B cell (primary cell): Measurements from ENCODE around the gene NAXD. TPM values are rescaled to one million over a fixed set of nuclear protein-coding genes. Genes with fewer than 3 reads are reported as not detected.

ENCODE experiments used
- ATAC-seq: fragments of 200-7000 bp; cut with Tn5 transposase; one replicate; pipeline ENCODE4 v1.10.0; 2021; ENCODE audit warnings: low read depth, mild to moderate bottlenecking, moderate number of reproducible peaks, moderate library complexity
- CTCF ChIA-PET: fragments of 350-600 bp; sonication (Branson Sonifier 250); formaldehyde crosslinking; loops from one replicate; lab custom pipeline; 2021; ENCODE audit warnings: antibody characterized with exemption, inconsistent platforms; lab: Charles Lee
- POLR2A ChIA-PET: fragments of 350-600 bp; sonication (Branson Sonifier 250); formaldehyde crosslinking; loops from one replicate; lab custom pipeline; 2021; ENCODE audit warnings: antibody characterized with exemption; lab: Charles Lee
- DNase-seq: peaks from one replicate; pipeline ENCODE4 v3.0.0; 2013
- H2AFZ ChIP-seq: 2 replicates; pipeline ENCODE4 v1.6.1; 2012; ENCODE audit warnings: mild to moderate bottlenecking, low read depth, low read length; ENCODE audit not compliant: insufficient read depth, poor library complexity, severe bottlenecking
- H3K27ac ChIP-seq, 2 donors: 1 replicate in 1 of 2; 2 replicates in 1 of 2; pipeline ENCODE4 v1.5.1; 2012 to 2013; ENCODE audit warnings: low read length in 2 of 2, mild to moderate bottlenecking in 2 of 2, moderate library complexity in 1 of 2
- H3K27me3 ChIP-seq, 4 experiments: fragments of 200-600 bp in 1 of 4; sonication (generic) in 1 of 4; replicated peaks in 1 of 4; 1 replicate in 2 of 4; 2 replicates in 2 of 4; pipeline versions ENCODE4 v1.6.1 to v1.7.0; 2013 to 2016; ENCODE audit warnings: low read length in 3 of 4, mild to moderate bottlenecking in 2 of 4, mixed read lengths in 1 of 4, moderate library complexity in 1 of 4; ENCODE audit not compliant: insufficient read depth in 4 of 4, control insufficient read depth in 3 of 4; ENCODE audit errors: control extremely low read depth in 1 of 4
- H3K36me3 ChIP-seq, 2 experiments: replicated peaks in 1 of 2; 1 replicate in 1 of 2; 2 replicates in 1 of 2; pipeline versions ENCODE4 v1.6.1 to v1.7.1; 2013; ENCODE audit warnings: low read length in 1 of 2; ENCODE audit not compliant: insufficient read depth in 2 of 2, control insufficient read depth in 1 of 2; ENCODE audit errors: control extremely low read depth in 1 of 2, extremely low read depth in 1 of 2
- H3K4me1 ChIP-seq, 2 donors: fragments of 200-600 bp in 1 of 2; sonication (generic) in 1 of 2; 1 replicate in 1 of 2; 2 replicates in 1 of 2; pipeline versions ENCODE4 v1.5.1 to v1.6.1; 2013 to 2017; ENCODE audit warnings: low read length in 2 of 2; ENCODE audit not compliant: control insufficient read depth in 2 of 2, insufficient read depth in 2 of 2
- H3K4me2 ChIP-seq: replicated peaks from 2 replicates; pipeline ENCODE3; 2012; ENCODE audit warnings: mild to moderate bottlenecking, low read depth, low read length; ENCODE audit not compliant: poor library complexity, severe bottlenecking
- H3K4me3 ChIP-seq, 5 experiments: fragments of 200-600 bp in 1 of 5; sonication (generic) in 1 of 5; 1 replicate in 3 of 5; 2 replicates in 2 of 5; pipeline versions ENCODE4 v1.5.1 to v1.7.0; 2011 to 2016; ENCODE audit warnings: low read length in 4 of 5, mild to moderate bottlenecking in 4 of 5, low read depth in 2 of 5, control low read depth in 1 of 5, moderate library complexity in 1 of 5; ENCODE audit not compliant: insufficient read depth in 1 of 5; ENCODE audit errors: control extremely low read depth in 1 of 5, extremely low read depth in 1 of 5
- H3K79me2 ChIP-seq: fragments of 200-600 bp; sonication (generic); one replicate; pipeline ENCODE4 v1.6.0; 2016; ENCODE audit warnings: low read length; ENCODE audit not compliant: control insufficient read depth, insufficient read depth
- H3K9ac ChIP-seq: fragments of 200-600 bp; sonication (generic); 2 replicates; pipeline ENCODE4 v1.6.1; 2017; ENCODE audit warnings: mild to moderate bottlenecking, low read length, moderate library complexity
- H3K9me3 ChIP-seq, 3 donors: one replicate each; pipeline versions ENCODE4 v1.6.1 to v1.7.1; 2013; ENCODE audit warnings: low read length in 2 of 3; ENCODE audit not compliant: control insufficient read depth in 2 of 3, insufficient read depth in 1 of 3; ENCODE audit errors: control extremely low read depth in 1 of 3
- H4K20me1 ChIP-seq: 2 replicates; pipeline ENCODE4 v1.6.0; 2012; ENCODE audit warnings: mild to moderate bottlenecking, low read length; ENCODE audit not compliant: insufficient read depth, control insufficient read depth, poor library complexity, severe bottlenecking
- H3K27ac Mint-ChIP-seq: one replicate; pipeline ENCODE4 v1.8.0; 2021; ENCODE audit warnings: mixed read lengths
- H3K27me3 Mint-ChIP-seq: one replicate; pipeline ENCODE4 v1.8.0; 2021; ENCODE audit warnings: mixed read lengths
- H3K4me1 Mint-ChIP-seq: one replicate; pipeline ENCODE4 v1.8.0; 2021; ENCODE audit warnings: mixed read lengths
- H3K4me3 Mint-ChIP-seq: one replicate; pipeline ENCODE4 v1.8.0; 2021; ENCODE audit warnings: mixed read lengths
- H3K9me3 Mint-ChIP-seq: one replicate; pipeline ENCODE4 v1.8.0; 2022; ENCODE audit warnings: mixed read lengths; ENCODE audit not compliant: insufficient read depth
- CTCF ChIP-seq: fragments of 200-600 bp; IDR thresholded peaks from one replicate; pipeline ENCODE4 v1.8.0; 2022; ENCODE audit warnings: antibody characterized with exemption, mild to moderate bottlenecking
- EZH2 ChIP-seq: IDR thresholded peaks from 2 replicates; pipeline ENCODE4 v1.6.1; 2012; ENCODE audit warnings: borderline replicate concordance, low read depth, mild to moderate bottlenecking, moderate library complexity, low read length; ENCODE audit not compliant: insufficient read depth, poor library complexity, severe bottlenecking
- WGBS: methylation state at CpG from one replicate; pipeline ENCODE4 v1.1.5; 2013; ENCODE audit warnings: missing lambda C conversion rate; ENCODE audit not compliant: insufficient coverage; 5-methylcytosine and 5-hydroxymethylcytosine counted together
- intact Hi-C: fragments of 100-400 bp; cut with micrococcal nuclease; formaldehyde crosslinking; loops from one replicate; pipeline ENCODE4 v1.10.0; 2022
- polyA plus RNA-seq: library from polyadenylated mRNA; depleted of rRNA; stranded (reverse); fragments of >200 nt; gene quantifications from 2 replicates; pipeline ENCODE4 v1.2.3, GENCODE V29; 2012
- total RNA-seq, 2 donors: library from RNA; stranded (reverse); fragments of 120-200 nt in 1 of 2; gene quantifications; 1 replicate in 1 of 2; 2 replicates in 1 of 2; pipeline versions ENCODE4 v1.2.3 to v1.2.4, GENCODE V29; 2013 to 2022

Gene NAXD
- total and polyA plus RNA-seq, 2 donors (not counting 1 experiment from before 2014, with no cell fraction given) = 28.4 to 33.3 TPM

GRCh38 chr13:110676595-110677587 is 61.5 kb downstream of the NAXD start:
- intact Hi-C loops = loop anchor here (1.0 to 2.0 kb wide), 9 partner anchors 12 to 238 kb away; partner anchors contain the start of genes ANKRD10, CARS2 and RAB20
- peaks cover 2 to 28% of the 10 kb centered on the region in 2 experiments for H3K36me3 ChIP-seq
- peaks cover 3% of the 10 kb centered on the region for H3K79me2 ChIP-seq
- H2AFZ ChIP-seq = peak overlapping the region; percentile 22
- ChIA-PET POLR2A (interaction anchor here (0.5 to 2.1 kb wide), 17 partner anchors 10 to 508 kb away, joined by 3 to 62 read pairs (median 7); partner anchors contain the start of genes ANKRD10, CARS2 and ING1), CTCF (interaction anchor here (0.6 to 3.3 kb wide), 18 partner anchors 13 to 237 kb away, joined by 3 to 40 read pairs (median 6); partner anchors contain the start of gene ING1)
- DNase-seq = peak; percentile 87
- H3K4me1 ChIP-seq = peaks cover 28 to 46% of the 10 kb centered on the region in 2 donors
- WGBS = 33% methylated on average over 23 of the region's 28 CpGs
- H3K27me3 ChIP-seq = no peaks in the 10 kb centered on the region
- peak overlapping the region; percentile 92 to 98 for H3K27ac ChIP-seq
- H3K4me2 ChIP-seq = peak overlapping the region; percentile 96
- H3K27ac Mint-ChIP-seq = peak overlapping the region; percentile 100
- H3K9me3 ChIP-seq = no peaks in the 10 kb centered on the region
- peak overlapping the region; percentile 92 for H3K4me3 Mint-ChIP-seq
- TF ChIP-seq CTCF = no peak
- TF ChIP-seq EZH2 = no peak
- peak overlapping the region; percentile 68 for H3K9ac ChIP-seq
- peaks cover 68% of the 10 kb centered on the region for H3K4me1 Mint-ChIP-seq
- peak; percentile 70 for ATAC-seq
- no peaks in the 10 kb centered on the region for H3K9me3 Mint-ChIP-seq
- no peaks in the 10 kb centered on the region for H3K27me3 Mint-ChIP-seq
- no peaks in the 10 kb centered on the region for H4K20me1 ChIP-seq
- peak overlapping the region in 4 of 5 experiments; percentile 17 to 62 (median 42) for H3K4me3 ChIP-seq
